ENCODE measurements around the gene ISG20L2. TPM values are rescaled to one million over a fixed set of nuclear protein-coding genes. Genes with fewer than 3 reads are reported as not detected.

Gene ISG20L2
- total RNA-seq, 6 donors from 2014 or later: 10.8 to 38.8 (median 22.9) TPM

Other genes with a start within 250 kb of the ISG20L2 start
- gene MEF2D, start 228.0 kb downstream of the ISG20L2 start, total RNA-seq: 100 to 1,000 TPM in 2 of 6 donors, 10 to 100 TPM in 4; 42.7 to 146 (median 58.7) TPM
- 10 to 100 TPM in 1 of 6 donors, 1 to 10 TPM in 4, under 1 TPM in 1; under 0.01 to 16.0 (median 2.2) TPM for gene IQGAP3, start 156.2 kb downstream of the ISG20L2 start, total RNA-seq
- under 1 TPM in 1 of 6 donors, not detected in 5; 0.20 TPM for gene TTC24, start 149.0 kb downstream of the ISG20L2 start, total RNA-seq
- gene NAXE, start 137.0 kb downstream of the ISG20L2 start, total RNA-seq: 10 to 100 TPM; 46.1 to 81.1 (median 60.0) TPM
- 10 to 100 TPM in 5 of 6 donors, 1 to 10 TPM in 1; 5.7 to 26.2 (median 19.4) TPM for gene GPATCH4, start 127.3 kb downstream of the ISG20L2 start, total RNA-seq
- 1 to 10 TPM in 1 of 6 donors, under 1 TPM in 2, not detected in 3; 0.14 to 5.0 (median 0.37) TPM for gene HAPLN2, start 109.4 kb downstream of the ISG20L2 start, total RNA-seq
- gene BCAN, start 86.6 kb downstream of the ISG20L2 start, total RNA-seq: under 1 TPM in 2 of 6 donors, not detected in 4; 0.11 to 0.13 TPM
- 10 to 100 TPM; 25.9 to 93.5 (median 34.3) TPM for gene NES, start 51.4 kb downstream of the ISG20L2 start, total RNA-seq
- 1 to 10 TPM in 4 of 6 donors, under 1 TPM in 1, not detected in 1; 0.76 to 8.1 (median 3.9) TPM for gene CRABP2, start 23.2 kb downstream of the ISG20L2 start, total RNA-seq
- gene METTL25B, start 297 bp downstream of the ISG20L2 start, total RNA-seq: 100 to 1,000 TPM in 1 of 6 donors, 10 to 100 TPM in 5; 23.4 to 131 (median 39.9) TPM
- gene MRPL24, start 12.3 kb upstream of the ISG20L2 start, total RNA-seq: 10 to 100 TPM; 19.6 to 52.5 (median 40.8) TPM
- 100 to 1,000 TPM; 129 to 231 (median 182) TPM for gene HDGF, start 22.9 kb upstream of the ISG20L2 start, total RNA-seq
- gene PRCC, start 38.8 kb upstream of the ISG20L2 start, total RNA-seq: 10 to 100 TPM; 36.5 to 52.4 (median 40.8) TPM
- gene SH2D2A, start 88.1 kb upstream of the ISG20L2 start, total RNA-seq: 1 to 10 TPM; 2.3 to 8.4 (median 5.0) TPM
- gene INSRR, start 130.4 kb upstream of the ISG20L2 start, total RNA-seq: under 1 TPM in 2 of 6 donors, not detected in 4; 0.03 to 0.22 TPM
- gene NTRK1, start 132.1 kb upstream of the ISG20L2 start, total RNA-seq: 1 to 10 TPM in 3 of 6 donors, under 1 TPM in 1, not detected in 2; 0.30 to 1.4 (median 1.2) TPM
- 10 to 100 TPM in 4 of 6 donors, 1 to 10 TPM in 2; 8.4 to 33.5 (median 13.7) TPM for gene PEAR1, start 165.0 kb upstream of the ISG20L2 start, total RNA-seq
- gene LRRC71, start 191.9 kb upstream of the ISG20L2 start, total RNA-seq: 10 to 100 TPM in 1 of 6 donors, 1 to 10 TPM in 4, under 1 TPM in 1; 0.49 to 13.9 (median 6.3) TPM